ENCODE measurements around the gene WDR36. TPM values are rescaled to one million over a fixed set of nuclear protein-coding genes. Genes with fewer than 3 reads are reported as not detected.
A peak's percentile ranks its signal among the peaks of the same experiment; 100 is the strongest.

WDR36 gene
- polyA plus RNA-seq, 1 experiment = 8.5 TPM

DNA sequence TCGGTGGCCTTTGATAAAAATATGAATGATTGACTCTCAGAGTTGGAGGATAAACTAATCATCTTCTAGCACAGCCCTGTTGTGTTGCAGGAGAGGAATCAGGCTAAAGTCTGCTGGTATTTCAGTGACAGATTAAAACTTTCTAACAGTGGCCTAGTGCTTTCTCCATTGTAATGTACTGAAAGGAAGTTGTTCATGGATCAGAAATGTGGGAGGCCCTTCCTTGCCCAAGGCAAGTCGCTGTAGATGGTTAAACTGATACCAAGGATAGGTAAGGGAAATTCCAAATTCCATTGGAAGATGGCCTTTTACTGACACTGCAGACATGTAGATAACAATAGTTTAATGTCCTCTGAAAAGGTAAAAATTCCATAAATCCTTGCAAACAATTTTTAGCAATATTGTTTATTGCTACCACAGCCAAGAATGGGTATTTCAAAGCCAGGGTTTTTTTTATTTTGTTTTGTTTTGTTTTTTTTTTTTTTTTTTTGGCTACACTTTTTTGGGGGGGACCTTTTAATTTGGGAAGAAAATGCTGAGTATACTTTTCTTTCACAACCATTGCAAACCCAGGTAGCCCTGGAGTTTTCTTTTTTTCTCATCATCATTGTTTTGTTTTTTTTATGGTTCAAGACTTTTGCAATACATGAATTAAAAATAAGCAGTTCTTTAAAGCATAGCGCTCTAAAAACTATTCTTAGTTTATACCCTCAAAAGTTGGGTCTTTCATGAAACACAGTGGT lies 35.5 kb downstream of the WDR36 start:
- Histone ChIP-seq H3K4me3 (ENCODE audit: low read depth, low read length) (no peak overlapping the region), H3K36me3 (ENCODE audit: control insufficient read depth, insufficient read depth, low read length) (0 out of 2 replicates have a peak, but pooled peaks cover 1% of the 10 kb centered on the region), H3K27me3 (ENCODE audit: control insufficient read depth, insufficient read depth, low read length) (no peaks in the 10 kb centered on the region)
- ChIA-PET CTCF (no interaction called here), POLR2A (no interaction called here)
- TF ChIP-seq, protein P1, sequence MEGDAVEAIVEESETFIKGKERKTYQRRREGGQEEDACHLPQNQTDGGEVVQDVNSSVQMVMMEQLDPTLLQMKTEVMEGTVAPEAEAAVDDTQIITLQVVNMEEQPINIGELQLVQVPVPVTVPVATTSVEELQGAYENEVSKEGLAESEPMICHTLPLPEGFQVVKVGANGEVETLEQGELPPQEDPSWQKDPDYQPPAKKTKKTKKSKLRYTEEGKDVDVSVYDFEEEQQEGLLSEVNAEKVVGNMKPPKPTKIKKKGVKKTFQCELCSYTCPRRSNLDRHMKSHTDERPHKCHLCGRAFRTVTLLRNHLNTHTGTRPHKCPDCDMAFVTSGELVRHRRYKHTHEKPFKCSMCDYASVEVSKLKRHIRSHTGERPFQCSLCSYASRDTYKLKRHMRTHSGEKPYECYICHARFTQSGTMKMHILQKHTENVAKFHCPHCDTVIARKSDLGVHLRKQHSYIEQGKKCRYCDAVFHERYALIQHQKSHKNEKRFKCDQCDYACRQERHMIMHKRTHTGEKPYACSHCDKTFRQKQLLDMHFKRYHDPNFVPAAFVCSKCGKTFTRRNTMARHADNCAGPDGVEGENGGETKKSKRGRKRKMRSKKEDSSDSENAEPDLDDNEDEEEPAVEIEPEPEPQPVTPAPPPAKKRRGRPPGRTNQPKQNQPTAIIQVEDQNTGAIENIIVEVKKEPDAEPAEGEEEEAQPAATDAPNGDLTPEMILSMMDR (IDR thresholded peaks at IDR 0.05; ENCODE audit: insufficient read depth, low read depth, low read length) = no peak
- DNase-seq (ENCODE audit: low read depth) = no peak

DNA sequence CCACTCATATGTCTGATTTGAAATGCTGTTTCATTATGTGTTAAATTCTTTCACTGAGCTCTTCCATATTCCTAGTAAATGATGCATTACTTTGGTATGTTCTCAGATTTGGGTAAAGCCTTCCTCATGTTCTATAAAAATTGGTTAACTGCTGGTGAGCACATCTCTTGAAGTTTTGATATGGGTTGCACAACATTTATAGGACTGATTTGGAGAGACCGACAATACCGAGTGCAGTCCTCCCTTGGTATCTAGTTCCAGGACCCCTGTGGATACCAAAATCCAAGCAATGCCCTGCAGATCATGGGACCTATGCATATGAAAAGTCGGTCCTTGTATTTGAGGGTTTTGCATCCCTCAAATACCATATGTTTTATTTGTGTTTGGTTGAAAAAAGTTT lies 37.8 kb downstream of the WDR36 start:
- peak; percentile 55 for DNase-seq (ENCODE audit: low read depth)
- Histone ChIP-seq H3K36me3 (ENCODE audit: control insufficient read depth, insufficient read depth, low read length) (0 out of 2 replicates have a peak, but pooled peaks cover 1% of the 10 kb centered on the region), H3K4me3 (ENCODE audit: low read depth, low read length) (no peak overlapping the region), H3K27me3 (ENCODE audit: control insufficient read depth, insufficient read depth, low read length) (no peaks in the 10 kb centered on the region)
- POLR2A ChIA-PET = no interaction called here
- TF ChIP-seq, protein P1 (IDR thresholded peaks at IDR 0.05; ENCODE audit: insufficient read depth, low read depth, low read length) = no peak
- CTCF ChIA-PET = no interaction called here

DNA sequence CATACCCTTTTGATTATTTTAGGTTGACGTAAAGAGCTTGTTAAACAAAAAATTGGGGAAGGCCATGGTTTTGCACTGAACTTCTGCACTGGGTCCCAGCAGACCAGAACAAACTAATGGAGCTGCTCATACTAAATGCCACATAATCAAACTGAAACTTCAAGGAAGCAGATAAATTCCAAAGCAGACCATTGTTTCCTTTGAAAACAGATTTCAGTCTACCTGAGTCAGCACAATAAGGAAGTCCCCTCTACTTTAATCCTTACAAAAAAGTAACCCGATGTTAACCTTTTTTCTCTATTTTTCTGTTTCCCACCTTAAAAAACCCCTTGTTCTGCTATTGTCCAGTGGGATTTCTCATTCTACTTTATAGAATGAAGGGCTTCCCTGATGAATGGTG lies 39.2 kb downstream of the WDR36 start:
- no peaks in the 10 kb centered on the region for H3K36me3 ChIP-seq (ENCODE audit: control insufficient read depth, insufficient read depth, low read length)
- CTCF ChIA-PET = interaction anchor here (0.5 to 0.7 kb wide), 2 partner anchors 16 to 35 kb away, joined by 4 read pairs; no protein-coding TSS in a partner anchor
- no peaks in the 10 kb centered on the region; the same call in 1 of the 2 replicates for H3K27me3 ChIP-seq (ENCODE audit: control insufficient read depth, insufficient read depth, low read length)
- DNase-seq (ENCODE audit: low read depth) = no peak
- TF ChIP-seq, protein P1 (IDR thresholded peaks at IDR 0.05; ENCODE audit: insufficient read depth, low read depth, low read length) = no peak
- no peak overlapping the region for H3K4me3 ChIP-seq (ENCODE audit: low read depth, low read length)
- POLR2A ChIA-PET = no interaction called here

GRCh38 chr5:111132076-111132475 lies 39.9 kb downstream of the WDR36 start:
- ChIA-PET POLR2A (interaction anchor here (0.5 kb wide), 1 partner anchor 9 kb away, joined by 3 read pairs; no protein-coding TSS in a partner anchor), CTCF (interaction anchor here (0.5 kb wide), 1 partner anchor 139 kb away, joined by 3 read pairs; no protein-coding TSS in a partner anchor)

More at GRCh38 chr5:111132076-111132475, 39.9 kb downstream of the WDR36 start:
- Histone ChIP-seq H3K36me3 (ENCODE audit: control insufficient read depth, insufficient read depth, low read length) (no peaks in the 10 kb centered on the region), H3K4me3 (ENCODE audit: low read depth, low read length) (no peak overlapping the region), H3K27me3 (ENCODE audit: control insufficient read depth, insufficient read depth, low read length) (no peaks in the 10 kb centered on the region; the same call in 1 of the 2 replicates)
- DNase-seq (ENCODE audit: low read depth) = no peak
- TF ChIP-seq, protein P1 (IDR thresholded peaks at IDR 0.05; ENCODE audit: insufficient read depth, low read depth, low read length) = no peak
